ENCODE results near the gene CENPX. TPM values are rescaled to one million over a fixed set of nuclear protein-coding genes. Genes with fewer than 3 reads are reported as not detected.

Gene CENPX
- total and polyA plus RNA-seq, 2 of the 13 experiments (the other 11 are each of a cell fraction or from before 2014, with no cell fraction given): 92.7 to 170 TPM

GRCh38 chr17:82021107-82021899 is 1.4 kb downstream of the CENPX start (continued):
- TF ChIP-seq ZBTB49 (CRISPR knock-in tag; IDR thresholded peaks at IDR 0.05; ENCODE audit: borderline replicate concordance) (peak; percentile 56; the same call in 1 of the 2 replicates), GRHL1 (CRISPR knock-in tag; conservative IDR thresholded peaks at IDR 0.05) (no peak), ARHGAP35 (CRISPR knock-in tag; IDR thresholded peaks at IDR 0.05; ENCODE audit: borderline replicate concordance) (0 out of 2 replicates have a peak, but pooled peaks have one; percentile 3), HNRNPH1 (optimal IDR thresholded peaks at IDR 0.05; ENCODE audit: low read depth, low read length) (no peak), SP2 (CRISPR knock-in tag; IDR thresholded peaks at IDR 0.05) (peak; percentile 37), KLF15 (CRISPR knock-in tag; IDR thresholded peaks at IDR 0.05; ENCODE audit: borderline replicate concordance) (no peak), KAT2B (IDR thresholded peaks at IDR 0.05; ENCODE audit: borderline replicate concordance, low read depth, low read length) (no peak), ZNF710 (CRISPR knock-in tag; IDR thresholded peaks at IDR 0.05; ENCODE audit: borderline replicate concordance) (no peak), DMAP1 (CRISPR knock-in tag; IDR thresholded peaks at IDR 0.05) (0 out of 2 replicates have a peak, but pooled peaks have one; percentile 26), POGK (CRISPR knock-in tag; conservative IDR thresholded peaks at IDR 0.05) (peak; percentile 74; the same call in 1 of the 2 replicates), HDAC2 (CRISPR knock-in tag; IDR thresholded peaks at IDR 0.05) (peak; percentile 65), TRAFD1 (CRISPR knock-in tag; IDR thresholded peaks at IDR 0.05; ENCODE audit: borderline replicate concordance) (0 out of 2 replicates have a peak, but pooled peaks have one; percentile 15), HINFP (CRISPR knock-in tag; IDR thresholded peaks at IDR 0.05; ENCODE audit: low read depth) (0 out of 2 replicates have a peak, but pooled peaks have one; percentile 68), NPAS2 (CRISPR knock-in tag; IDR thresholded peaks at IDR 0.05; ENCODE audit: borderline replicate concordance) (no peak), KDM5B (CRISPR knock-in tag; IDR thresholded peaks at IDR 0.05; ENCODE audit: borderline replicate concordance) (no peak; the same call in 1 of the 2 replicates)

Measured in HepG2 (cell line).